ENCODE results near the gene TACC2. TPM values are rescaled to one million over a fixed set of nuclear protein-coding genes. Genes with fewer than 3 reads are reported as not detected.

Gene TACC2
- total and polyA plus RNA-seq, 2 experiments from 2014 or later: 30.8 to 35.9 TPM

GRCh38 chr10:122281751-122282150, 292.8 kb downstream of the TACC2 start:
- H3K27ac Mint-ChIP-seq: no peak overlapping the region
- H3F3A ChIP-seq (replicated peaks; ENCODE audit: low read depth): no peaks in the 10 kb centered on the region

More at GRCh38 chr10:122281751-122282150, 292.8 kb downstream of the TACC2 start:
- H3K79me2 ChIP-seq (replicated peaks; ENCODE audit: insufficient read depth): no peaks in the 10 kb centered on the region
- TF ChIP-seq ZNF114 (CRISPR knock-in tag; IDR thresholded peaks at IDR 0.05): no peak
- TF ChIP-seq CREB1 (CRISPR knock-in tag; IDR thresholded peaks at IDR 0.05; ENCODE audit: low read depth): no peak
- TF ChIP-seq ETS1 (IDR thresholded peaks at IDR 0.05): no peak
- no peak for TF ChIP-seq NANOG (IDR thresholded peaks at IDR 0.05; ENCODE audit: borderline replicate concordance)
- no peak for TF ChIP-seq POLR2AphosphoS5 (IDR thresholded peaks at IDR 0.05; ENCODE audit: low read depth)
- no peak for TF ChIP-seq ZNF462 (CRISPR knock-in tag; IDR thresholded peaks at IDR 0.05)
- no peak for TF ChIP-seq JUNB (IDR thresholded peaks at IDR 0.05; ENCODE audit: unreplicated experiment)
- TF ChIP-seq REST (IDR thresholded peaks at IDR 0.05; ENCODE audit: unreplicated experiment): no peak
- no peak for TF ChIP-seq EZH2phosphoT487 (IDR thresholded peaks at IDR 0.05; ENCODE audit: unreplicated experiment)
- no peak for TF ChIP-seq ZNF331 (CRISPR knock-in tag; IDR thresholded peaks at IDR 0.05; ENCODE audit: low read depth)
- TF ChIP-seq CTCF (conservative IDR thresholded peaks at IDR 0.05; ENCODE audit: low read depth in 2 of 2): no peak
- no peak for TF ChIP-seq STAT1 (IDR thresholded peaks at IDR 0.05; ENCODE audit: unreplicated experiment)
- TF ChIP-seq EZH2 (IDR thresholded peaks at IDR 0.05; ENCODE audit: low read depth, unreplicated experiment): no peak
- no peaks in the 10 kb centered on the region for H3K4me1 ChIP-seq (ENCODE audit: insufficient read depth)
- Mint-ChIP-seq H3K4me1 (peaks cover 13% of the 10 kb centered on the region), H3K36me3 (ENCODE audit: low read depth) (no peaks in the 10 kb centered on the region), H3K4me3 (no peak overlapping the region), H3K9me3 (no peaks in the 10 kb centered on the region; the same call in 2 of the 3 replicates), H3K27me3 (ENCODE audit: insufficient read depth, low read depth, poor library complexity) (peaks cover 4% of the 10 kb centered on the region)
- no peak overlapping the region for H3K27ac ChIP-seq (ENCODE audit: low read depth)
- H3K36me3 ChIP-seq (ENCODE audit: insufficient read depth): no peaks in the 10 kb centered on the region
- H3K9me2 ChIP-seq (ENCODE audit: insufficient read depth): no peaks in the 10 kb centered on the region
- H2AFZ ChIP-seq: no peak overlapping the region
- ATAC-seq (no peak), DNase-seq (ENCODE audit: low spot score) (no peak)
- H4K20me1 ChIP-seq (replicated peaks; ENCODE audit: insufficient read depth): no peaks in the 10 kb centered on the region
- no peak overlapping the region for H3K4me3 ChIP-seq
- H3K4me2 ChIP-seq: no peak overlapping the region
- H3K27me3 ChIP-seq (ENCODE audit: insufficient read depth): no peaks in the 10 kb centered on the region
